GM19372 (cell line): ENCODE data around the gene DDX11.
"Not testable (repeated sequence)": the region's sequence is repeated elsewhere in the genome, so short reads cannot be mapped to it uniquely, and the experiment has no call there.

Experiments used
- ATAC-seq: cut with Tn5 transposase; IDR thresholded peaks from one replicate; pipeline ENCODE4 v1.9.1; 2021; ENCODE audit warnings: mild to moderate bottlenecking, low read depth, moderate library complexity; ENCODE audit not compliant: unreplicated experiment

Gene DDX11

GRCh38 chr12:31073527-31074332, at the start of gene DDX11:
Gene DDX11, plus strand, starts transcription at chr12:31073860. Its CDS starts 4,534 bp downstream, at chr12:31078394.
- ATAC-seq = peak; percentile 88

- ATAC-seq = no peak
These were observed 47.5 kb upstream of the DDX11 start for GRCh38 chr12:31026202-31026601.

GRCh38 chr12:31027006-31027405, 46.7 kb upstream of the DDX11 start:
- ATAC-seq = not testable (repeated sequence)

GRCh38 chr12:31029468-31029867, 44.2 kb upstream of the DDX11 start:
- ATAC-seq = no peak

- ATAC-seq = no peak
These were observed 43.6 kb upstream of the DDX11 start for GRCh38 chr12:31029916-31030562.

- no peak for ATAC-seq
These were observed 41.7 kb upstream of the DDX11 start for GRCh38 chr12:31031951-31032335.

GRCh38 chr12:31033146-31033545, 40.5 kb upstream of the DDX11 start:
- ATAC-seq = no peak

GRCh38 chr12:31033681-31034080, 40.0 kb upstream of the DDX11 start:
- no peak for ATAC-seq

- ATAC-seq = no peak
These were observed 39.3 kb upstream of the DDX11 start for GRCh38 chr12:31034372-31034771.

GRCh38 chr12:31035226-31035625, 38.4 kb upstream of the DDX11 start:
- no peak for ATAC-seq

GRCh38 chr12:31035967-31036665, 37.5 kb upstream of the DDX11 start:
- no peak for ATAC-seq

GRCh38 chr12:31037028-31037427, 36.6 kb upstream of the DDX11 start:
- no peak for ATAC-seq

GRCh38 chr12:31037931-31038330, 35.7 kb upstream of the DDX11 start:
- no peak for ATAC-seq

GRCh38 chr12:31041033-31041564, 32.6 kb upstream of the DDX11 start:
- ATAC-seq = no peak

- ATAC-seq = not testable (repeated sequence)
These were observed 23.5 kb upstream of the DDX11 start for GRCh38 chr12:31050143-31050542.

GRCh38 chr12:31050548-31050947, 23.1 kb upstream of the DDX11 start:
- not testable (repeated sequence) for ATAC-seq

GRCh38 chr12:31051692-31052091, 22.0 kb upstream of the DDX11 start:
- peak; percentile 74 for ATAC-seq

GRCh38 chr12:31052121-31052520, 21.5 kb upstream of the DDX11 start:
- not testable (repeated sequence) for ATAC-seq

- not testable (repeated sequence) for ATAC-seq
These were observed 20.8 kb upstream of the DDX11 start for GRCh38 chr12:31052666-31053439.

GRCh38 chr12:31053944-31054343, 19.7 kb upstream of the DDX11 start:
- not testable (repeated sequence) for ATAC-seq
